HG03159 (cell line): ENCODE data around the gene OR4K14.
"Not testable (repeated sequence)": the region's sequence is repeated elsewhere in the genome, so short reads cannot be mapped to it uniquely, and the experiment has no call there.

Experiments used
- ATAC-seq: cut with Tn5 transposase; IDR thresholded peaks from one replicate; pipeline ENCODE4 v1.9.1; 2021; ENCODE audit warnings: mild to moderate bottlenecking, moderate library complexity; ENCODE audit not compliant: unreplicated experiment

The OR4K14 gene

DNA sequence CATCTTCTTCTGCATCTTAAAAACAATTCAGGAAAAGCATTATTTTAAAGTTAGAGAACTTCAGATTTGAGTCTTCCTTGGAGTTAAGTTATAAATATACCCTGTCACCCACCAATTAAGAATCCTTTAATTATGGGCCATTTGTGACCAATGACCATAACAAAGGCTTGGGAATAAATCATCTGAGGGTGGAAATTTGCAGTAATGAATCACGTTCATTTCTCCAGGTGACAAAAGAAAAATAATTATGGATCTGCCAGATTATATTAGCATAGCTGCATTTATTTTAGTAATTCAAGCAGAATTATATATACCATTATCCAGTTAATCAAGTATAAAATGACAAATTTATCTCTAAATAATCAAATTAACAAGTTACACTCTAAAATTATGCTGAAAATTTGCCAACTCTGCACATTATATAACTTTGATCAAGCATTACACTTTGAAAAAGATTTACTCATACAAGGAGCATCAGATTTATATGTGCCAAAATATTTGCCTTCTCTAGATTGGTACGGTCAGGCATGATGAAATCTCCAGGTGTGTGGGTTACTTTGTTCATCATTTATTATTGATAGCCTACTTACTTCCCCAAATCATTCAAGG is at the start of gene OR4K14:
Gene OR4K14 (minus strand): TSS at position 51 of the 609 bp plus-strand sequence. CDS start 4,114 bp downstream, outside the sequence.
- ATAC-seq = no peak

DNA sequence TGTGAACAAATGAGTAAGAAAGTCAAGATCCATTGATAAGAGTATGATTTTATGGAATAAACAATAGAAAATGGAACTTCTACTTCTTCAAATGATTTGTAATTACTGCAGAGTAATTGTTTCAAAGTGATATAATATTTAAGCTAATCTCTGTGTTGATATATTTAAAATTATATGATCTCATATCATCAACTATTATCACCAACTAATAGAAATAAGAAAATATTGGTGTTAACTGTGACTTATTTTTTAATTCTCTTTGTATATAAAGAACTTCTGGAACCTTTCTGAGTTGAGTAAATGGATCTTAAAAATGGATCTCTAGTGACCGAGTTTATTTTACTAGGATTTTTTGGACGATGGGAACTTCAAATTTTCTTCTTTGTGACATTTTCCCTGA is 40.6 kb upstream of the OR4K14 start, which contains the start of gene OR4L1:
Gene OR4L1 (plus strand): TSS at position 301 of the 400 bp plus-strand sequence. CDS start 0 bp downstream, at position 301.
- no peak for ATAC-seq

DNA sequence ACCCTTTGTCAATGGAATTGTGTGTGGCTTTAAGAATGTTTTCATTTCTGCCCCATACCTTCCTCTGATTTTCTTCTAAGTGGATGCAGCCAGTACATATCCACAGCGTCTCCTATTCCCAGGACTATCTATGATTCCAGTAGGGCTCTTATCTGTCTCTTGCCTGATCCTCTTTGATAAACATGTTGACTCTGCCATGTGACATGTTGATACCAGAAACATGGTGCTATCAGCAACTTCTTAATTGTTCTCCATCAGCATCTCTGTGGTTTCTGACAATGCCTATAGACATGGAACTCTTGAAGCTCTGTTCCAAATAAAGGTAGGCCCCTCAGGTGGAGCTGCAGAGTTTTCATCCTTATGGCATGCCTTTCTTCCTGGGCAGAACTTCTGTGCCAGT is 29.1 kb upstream of the OR4K14 start:
- ATAC-seq = no peak

- no peak for ATAC-seq
Observed at GRCh38 chr14:20044243-20044642, 25.1 kb upstream of the OR4K14 start.

DNA sequence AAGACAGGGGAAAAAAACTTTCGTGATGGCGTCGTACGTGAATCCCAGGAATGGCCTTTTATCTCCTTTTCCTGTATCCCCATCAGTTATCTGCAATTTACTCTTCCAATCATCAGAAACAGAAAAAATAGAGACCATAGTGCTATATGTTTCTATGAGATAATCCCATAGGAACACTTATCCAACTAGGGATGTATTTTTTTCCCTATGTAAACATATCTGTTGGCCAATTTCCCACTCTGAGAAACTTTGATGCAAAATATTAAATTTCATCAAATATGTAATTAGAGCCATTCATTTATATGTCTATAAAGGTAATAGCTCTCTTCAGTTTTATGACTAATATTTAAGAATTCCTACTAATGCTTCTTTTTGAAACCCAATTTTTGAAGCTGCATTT is 16.8 kb upstream of the OR4K14 start, which contains the start of gene OR4K13:
Gene OR4K13 (minus strand): TSS at position 101 of the 400 bp plus-strand sequence. CDS start 1,280 bp downstream, outside the sequence.
- no peak for ATAC-seq

DNA sequence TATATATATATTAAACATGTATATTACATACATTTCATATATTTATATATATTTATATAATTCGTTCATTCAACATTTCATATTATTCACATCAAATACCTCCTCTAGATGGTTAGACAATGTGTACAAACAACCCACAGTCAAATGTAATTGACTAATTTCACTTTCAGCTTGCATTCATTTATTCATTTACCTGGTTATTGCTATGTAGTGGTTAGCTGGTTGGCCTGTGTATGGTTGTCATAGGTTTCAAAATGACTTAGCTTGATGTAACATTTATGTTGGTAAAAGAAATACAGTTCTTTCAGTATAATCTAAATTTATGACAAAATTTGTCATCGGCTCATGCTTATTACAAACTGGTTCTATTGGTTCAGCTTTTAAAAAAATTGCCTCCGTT is 16.3 kb upstream of the OR4K14 start:
- ATAC-seq = no peak

- ATAC-seq = no peak
Observed at GRCh38 chr14:20031058-20031457, 12.0 kb upstream of the OR4K14 start.

DNA sequence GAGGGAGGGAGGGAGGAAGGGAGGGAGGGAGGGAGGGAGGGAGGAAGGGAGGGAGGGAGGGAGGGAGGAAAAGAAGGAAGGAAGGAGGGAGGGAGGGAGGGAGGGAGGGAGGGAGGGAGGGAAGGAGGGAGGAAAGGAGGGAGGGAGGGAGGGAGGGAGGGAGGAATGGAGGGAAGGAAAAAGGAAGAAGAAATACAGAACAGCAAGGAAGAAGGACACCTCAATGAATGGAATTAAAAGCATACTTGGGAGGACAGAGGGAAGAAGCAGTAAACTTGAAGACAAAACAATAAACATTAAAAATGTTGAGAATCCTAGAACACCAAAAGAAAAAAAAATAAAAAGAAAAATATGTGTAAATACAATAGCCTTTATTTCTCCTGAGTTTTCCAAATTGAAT is 11.0 kb downstream of the OR4K14 start:
- no peak for ATAC-seq

DNA sequence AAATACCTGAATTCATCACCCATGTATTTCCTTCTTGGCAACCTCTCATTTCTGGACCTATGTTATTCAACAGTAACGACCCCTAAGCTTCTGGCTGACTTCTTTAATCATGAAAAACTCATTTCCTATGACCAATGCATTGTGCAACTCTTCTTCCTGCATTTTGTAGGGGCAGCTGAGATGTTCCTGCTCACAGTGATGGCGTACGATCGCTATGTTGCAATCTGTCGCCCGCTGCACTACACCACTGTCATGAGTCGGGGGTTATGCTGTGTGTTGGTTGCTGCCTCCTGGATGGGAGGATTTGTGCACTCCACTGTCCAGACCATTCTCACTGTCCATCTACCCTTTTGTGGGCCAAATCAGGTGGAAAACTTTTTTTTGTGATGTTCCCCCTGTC is 16.8 kb downstream of the OR4K14 start:
- no peak for ATAC-seq

DNA sequence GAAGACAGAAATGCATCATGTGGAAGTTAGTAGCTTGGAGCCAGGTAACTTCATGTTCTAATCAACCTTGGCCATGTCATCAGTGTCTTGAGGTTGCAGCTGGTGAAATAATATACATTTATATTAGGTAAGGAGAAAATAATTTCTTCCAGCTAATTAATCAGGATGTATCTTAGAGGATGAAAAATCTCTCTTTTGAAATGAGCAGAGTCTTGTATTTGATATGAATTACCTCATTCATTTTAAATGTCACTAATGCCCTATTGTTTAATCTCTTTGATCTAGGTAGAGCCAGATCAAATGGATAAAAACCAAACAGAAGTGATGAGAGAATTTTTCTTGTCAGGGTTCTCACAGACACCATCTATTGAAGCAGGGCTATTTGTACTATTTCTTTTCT is 17.2 kb downstream of the OR4K14 start, which contains the start of gene OR4Q2:
Gene OR4Q2 (plus strand): TSS at position 301 of the 400 bp plus-strand sequence.
- no peak for ATAC-seq

DNA sequence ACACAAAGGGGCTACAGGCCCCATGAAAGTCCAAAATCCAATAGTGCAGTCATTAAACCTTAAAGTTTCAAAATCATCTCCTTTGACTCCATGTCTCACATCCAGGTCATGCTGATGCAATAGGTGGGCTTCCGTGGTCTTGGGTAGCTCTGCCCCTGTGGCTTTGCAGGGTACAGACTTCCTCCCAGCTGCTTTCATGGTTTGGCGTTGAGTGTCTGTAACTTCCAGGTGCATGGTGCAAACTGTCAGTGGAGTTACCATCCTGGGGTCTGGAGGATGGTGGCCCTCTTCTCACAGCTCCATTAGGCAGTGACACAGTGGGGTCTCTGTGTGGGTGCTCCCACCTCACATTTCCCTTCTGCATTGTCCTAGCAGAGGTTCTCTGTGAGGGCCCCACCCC is 25.7 kb downstream of the OR4K14 start:
- no peak for ATAC-seq

DNA sequence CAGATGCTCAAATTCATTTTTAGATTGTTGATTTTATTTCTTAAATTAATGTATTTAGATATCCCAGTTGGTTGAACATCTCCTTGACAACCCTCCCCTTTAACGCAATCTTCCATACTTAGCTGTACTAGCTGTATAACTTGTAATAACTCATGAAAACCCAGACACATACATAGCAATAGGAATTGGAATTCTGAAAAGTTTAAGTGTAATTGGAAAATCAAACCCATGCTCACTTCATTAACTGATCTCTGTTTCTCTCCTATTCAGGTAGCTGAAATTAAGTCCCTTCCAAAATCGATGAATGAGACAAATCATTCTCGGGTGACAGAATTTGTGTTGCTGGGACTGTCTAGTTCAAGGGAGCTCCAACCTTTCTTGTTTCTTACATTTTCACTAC is 43.8 kb downstream of the OR4K14 start, which contains the start of gene OR4K15:
Gene OR4K15 (plus strand): TSS at position 301 of the 400 bp plus-strand sequence. CDS start 0 bp downstream, at position 301.
- no peak for ATAC-seq

GRCh38 chr14:19974844-19975243 is 44.3 kb downstream of the OR4K14 start:
- ATAC-seq = no peak

- ATAC-seq = not testable (repeated sequence)
Observed at GRCh38 chr14:19969735-19970134, 49.4 kb downstream of the OR4K14 start.
